WTC11 (cell line): ENCODE results near the gene MRPL51. TPM values are rescaled to one million over a fixed set of nuclear protein-coding genes. Genes with fewer than 3 reads are reported as not detected.

Experiments
- ATAC-seq: fragments of 200-7000 bp; cut with Tn5 transposase; 2 replicates; pipeline ENCODE4 v1.10.0; 2021; ENCODE audit warnings: mild to moderate bottlenecking, moderate library complexity
- CTCF ChIA-PET: fragments of 300-600 bp; sonication (Branson Sonifier 250); formaldehyde crosslinking; loops from one replicate; lab custom pipeline; 2021; ENCODE audit warnings: antibody characterized with exemption; lab: Charles Lee
- POLR2A ChIA-PET: fragments of 350-600 bp; sonication (Branson Sonifier 250); formaldehyde crosslinking; loops from one replicate; lab custom pipeline; 2021; ENCODE audit warnings: antibody characterized with exemption; lab: Charles Lee
- DNase-seq: peaks from one replicate; pipeline ENCODE4 v3.0.0; 2021; ENCODE audit warnings: low spot score
- H3K27ac Mint-ChIP-seq: 2 replicates; pipeline ENCODE4 v1.8.0; 2021; ENCODE audit warnings: mixed read lengths
- H3K27me3 Mint-ChIP-seq: 2 replicates; pipeline ENCODE4 v1.8.0; 2021; ENCODE audit warnings: low read depth, mild to moderate bottlenecking, moderate library complexity, mixed read lengths
- H3K36me3 Mint-ChIP-seq: 2 replicates; pipeline ENCODE4 v1.8.0; 2021; ENCODE audit warnings: mixed read lengths
- H3K4me1 Mint-ChIP-seq: 2 replicates; pipeline ENCODE4 v1.8.0; 2022; ENCODE audit warnings: mixed read lengths
- H3K4me3 Mint-ChIP-seq: 2 replicates; pipeline ENCODE4 v1.8.0; 2021; ENCODE audit warnings: mild to moderate bottlenecking, moderate library complexity, mixed read lengths
- H3K9me3 Mint-ChIP-seq: 2 replicates; pipeline ENCODE4 v1.8.0; 2021; ENCODE audit warnings: mixed read lengths
- ATF1 ChIP-seq: sonication (generic); formaldehyde crosslinking; IDR thresholded peaks from 2 replicates; pipeline ENCODE4 v1.8.1; 2023; ENCODE audit warnings: mild to moderate bottlenecking, moderate library complexity, missing genetic modification reagents
- ATF6 ChIP-seq: sonication (generic); formaldehyde crosslinking; IDR thresholded peaks from 2 replicates; pipeline ENCODE4 v1.8.1; 2023; ENCODE audit warnings: mild to moderate bottlenecking, missing genetic modification reagents
- CTCF ChIP-seq: fragments of 200-600 bp; IDR thresholded peaks from 2 replicates; pipeline ENCODE4 v1.8.0; 2022; ENCODE audit warnings: antibody characterized with exemption
- ELF4 ChIP-seq: sonication (generic); formaldehyde crosslinking; IDR thresholded peaks from 2 replicates; pipeline ENCODE4 v1.8.1; 2022; ENCODE audit warnings: low read depth, mild to moderate bottlenecking, moderate library complexity, missing genetic modification reagents
- FOXP1 ChIP-seq: sonication (generic); formaldehyde crosslinking; IDR thresholded peaks from 2 replicates; pipeline ENCODE4 v1.8.0; 2022; ENCODE audit warnings: missing genetic modification reagents, mild to moderate bottlenecking, moderate library complexity, borderline replicate concordance
- NFE2L1 ChIP-seq: sonication (generic); formaldehyde crosslinking; IDR thresholded peaks from 2 replicates; pipeline ENCODE4 v1.8.1; 2023; ENCODE audit warnings: missing genetic modification reagents
- NR3C1 ChIP-seq: sonication (generic); formaldehyde crosslinking; conservative IDR thresholded peaks from 2 replicates; pipeline ENCODE4 v1.8.1; 2023; ENCODE audit warnings: low read depth, mild to moderate bottlenecking, missing genetic modification reagents
- SMAD4 ChIP-seq: sonication (generic); formaldehyde crosslinking; IDR thresholded peaks from 2 replicates; pipeline ENCODE4 v1.8.0; 2022; ENCODE audit warnings: mild to moderate bottlenecking, missing genetic modification reagents
- SP1 ChIP-seq: sonication (generic); formaldehyde crosslinking; conservative IDR thresholded peaks from 2 replicates; pipeline ENCODE4 v1.8.1; 2022; ENCODE audit warnings: missing genetic modification reagents
- TP53 ChIP-seq: sonication (generic); formaldehyde crosslinking; IDR thresholded peaks from 2 replicates; pipeline ENCODE4 v1.8.1; 2023; ENCODE audit warnings: mild to moderate bottlenecking, missing genetic modification reagents
- ZNF281 ChIP-seq: sonication (generic); formaldehyde crosslinking; IDR thresholded peaks from 2 replicates; pipeline ENCODE4 v1.8.0; 2023; ENCODE audit warnings: mild to moderate bottlenecking, missing genetic modification reagents
- ZNF416 ChIP-seq: fragments of 250-450 bp; sonication (Bioruptor Pico); IDR thresholded peaks from 2 replicates; pipeline ENCODE4 v1.9.0; 2021; ENCODE audit warnings: mild to moderate bottlenecking, inconsistent platforms
- total RNA-seq: library from RNA; stranded (reverse); gene quantifications from 3 replicates; pipeline ENCODE4 v1.2.3, GENCODE V29; 2021

The MRPL51 gene
- total RNA-seq, 1 experiment from 2014 or later: 290 TPM

GRCh38 chr12:6533923-6534694 is 41.0 kb upstream of the MRPL51 start, which contains the start of gene GAPDH (continued):
- TF ChIP-seq CTCF (no peak), NFE2L1 (CRISPR knock-in tag) (no peak), FOXP1 (CRISPR knock-in tag) (peak; percentile 25; the same call in 1 of the 2 replicates), ELF4 (no peak)

- Mint-ChIP-seq H3K9me3 (no peaks in the 10 kb centered on the region), H3K36me3 (peaks cover 69% of the 10 kb centered on the region), H3K4me1 (peaks cover 37% of the 10 kb centered on the region), H3K27me3 (no peaks in the 10 kb centered on the region), H3K4me3 (peak overlapping the region; percentile 87), H3K27ac (peak overlapping the region; percentile 90)
- ATAC-seq: peak; percentile 5
- CTCF ChIA-PET: interaction anchor here (0.5 to 1.6 kb wide), 7 partner anchors 21 to 339 kb away, joined by 3 to 7 read pairs (median 4); partner anchors contain the start of gene NOP2
- TF ChIP-seq ZNF416 (CRISPR knock-in tag): no peak; the same call in 1 of the 2 replicates
- 0 out of 2 replicates have a peak, but pooled peaks have one; percentile 34 for TF ChIP-seq ATF1 (CRISPR knock-in tag)
- TF ChIP-seq ZNF281 (CRISPR knock-in tag): peak; percentile 31; the same call in 1 of the 2 replicates
- POLR2A ChIA-PET: interaction anchor here (0.5 to 1.6 kb wide), 22 partner anchors 18 to 319 kb away, joined by 3 to 23 read pairs (median 4); partner anchors contain the start of genes CHD4, MRPL51, SCNN1A and VAMP1
- DNase-seq: no peak
Measured at GRCh38 chr12:6533653-6533922, 40.5 kb upstream of the MRPL51 start.

GRCh38 chr12:6532927-6533652 is 40.0 kb upstream of the MRPL51 start:
- TF ChIP-seq SP1: peak; percentile 15; the same call in 1 of the 2 replicates
- TF ChIP-seq NFE2L1 (CRISPR knock-in tag): 0 out of 2 replicates have a peak, but pooled peaks have one; percentile 9
- TF ChIP-seq ATF6 (CRISPR knock-in tag): no peak
- no peak for TF ChIP-seq SMAD4 (CRISPR knock-in tag)
- TF ChIP-seq NR3C1 (CRISPR knock-in tag): 0 out of 2 replicates have a peak, but pooled peaks have one; percentile 54
- no peak for TF ChIP-seq TP53 (CRISPR knock-in tag)
- TF ChIP-seq, all 79 proteins: peak for 3
- peak; percentile 68 for DNase-seq
- H3K4me1 Mint-ChIP-seq: peaks cover 36% of the 10 kb centered on the region
- peak; percentile 16 for ATAC-seq
- H3K27me3 Mint-ChIP-seq: no peaks in the 10 kb centered on the region
- peak overlapping the region; percentile 87 for H3K4me3 Mint-ChIP-seq
- ChIA-PET CTCF (interaction anchor here (0.5 to 1.7 kb wide), 9 partner anchors 18 to 339 kb away, joined by 3 to 9 read pairs (median 4); no protein-coding TSS in a partner anchor), POLR2A (interaction anchor here (0.8 to 1.4 kb wide), 8 partner anchors 18 to 318 kb away, joined by 3 to 7 read pairs (median 4); partner anchors contain the start of genes CDCA3, MRPL51, NOP2 and VAMP1)
- H3K36me3 Mint-ChIP-seq: peaks cover 69% of the 10 kb centered on the region
- H3K27ac Mint-ChIP-seq: peak overlapping the region; percentile 95
- H3K9me3 Mint-ChIP-seq: no peaks in the 10 kb centered on the region
